Non-pigmented ciliary epithelial cell (primary cell): Measurements from ENCODE around the gene TNRC6C.

Experiments used
- DNase-seq: peaks from one replicate; pipeline ENCODE4 v3.0.0-alpha.2; 2010; ENCODE audit warnings: low read depth

The TNRC6C gene

GRCh38 chr17:78125976-78126894 is 167.7 kb downstream of the TNRC6C start:
- no peak for DNase-seq

GRCh38 chr17:78126895-78127238 is 168.4 kb downstream of the TNRC6C start:
- no peak for DNase-seq

DNA sequence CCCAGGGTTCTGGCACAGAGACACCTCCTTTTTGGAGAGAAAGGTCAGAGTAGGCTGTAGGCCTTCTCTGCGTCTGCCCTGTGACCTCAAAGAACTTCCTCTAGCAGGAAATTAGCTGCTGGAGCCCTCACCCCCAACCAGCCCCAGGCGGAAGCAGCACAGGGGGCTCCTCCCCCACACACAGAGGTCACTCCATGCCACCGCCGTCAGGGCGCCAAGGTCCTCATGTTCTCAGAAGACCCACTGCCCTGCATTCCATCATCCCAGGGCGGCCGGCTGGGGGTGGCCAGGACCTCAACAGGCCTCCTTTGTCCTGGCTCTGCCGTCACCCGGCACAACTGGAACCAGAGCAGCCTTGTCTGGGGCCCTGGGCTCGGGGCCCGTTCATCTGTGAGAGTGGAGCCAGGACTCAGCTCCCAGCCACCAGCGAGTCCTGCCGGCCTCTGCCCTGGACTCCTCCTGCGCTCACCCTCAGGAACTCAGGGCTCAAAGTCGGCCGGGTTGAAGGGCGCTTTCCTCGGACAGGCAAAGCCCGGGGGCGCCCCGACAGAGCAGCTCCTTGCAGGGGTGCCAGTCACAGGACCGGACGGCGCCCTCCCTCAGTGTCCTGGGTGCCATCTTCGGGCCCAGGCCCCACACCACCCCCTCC is 168.9 kb downstream of the TNRC6C start:
- no peak for DNase-seq

DNA sequence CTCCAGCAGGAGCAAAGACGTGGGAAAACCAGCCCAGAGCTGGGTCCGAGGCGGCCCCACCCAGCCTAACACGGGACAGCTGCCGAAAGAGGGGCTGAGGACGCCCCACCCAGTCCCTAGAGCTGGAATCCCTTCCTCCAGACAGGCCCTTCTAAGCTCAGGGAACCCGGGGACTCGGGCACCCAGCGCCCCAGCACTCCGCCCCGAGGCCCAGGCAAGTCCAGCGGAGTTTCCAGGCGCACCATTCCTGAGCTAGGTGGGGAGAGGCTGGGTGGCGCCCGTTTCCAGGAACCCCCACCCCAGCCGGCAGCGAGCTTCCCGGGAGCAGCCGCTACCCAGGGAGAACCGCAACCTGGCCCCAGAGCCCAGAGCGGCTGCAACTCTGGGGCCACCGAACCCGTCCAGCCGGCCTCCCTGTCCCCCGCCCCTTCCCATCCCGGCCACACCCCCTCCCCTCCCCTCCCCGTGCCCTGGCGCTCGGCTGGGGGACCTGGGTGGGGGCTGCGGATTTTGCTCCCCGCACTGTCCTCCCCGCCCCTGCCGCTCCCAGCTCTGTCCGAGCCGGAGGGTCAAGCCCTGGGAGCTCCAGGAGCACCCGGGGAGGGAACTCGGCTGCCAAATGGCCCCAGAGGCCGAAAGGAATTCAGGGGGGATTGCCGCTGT is 169.5 kb downstream of the TNRC6C start:
- DNase-seq: no peak

GRCh38 chr17:78128551-78129350 is 170.2 kb downstream of the TNRC6C start, which contains the start of gene TMC6:
Gene TMC6 (minus strand): TSS chr17:78128755. CDS start chr17:78126832, 1,923 bp downstream.
- DNase-seq: no peak

DNA sequence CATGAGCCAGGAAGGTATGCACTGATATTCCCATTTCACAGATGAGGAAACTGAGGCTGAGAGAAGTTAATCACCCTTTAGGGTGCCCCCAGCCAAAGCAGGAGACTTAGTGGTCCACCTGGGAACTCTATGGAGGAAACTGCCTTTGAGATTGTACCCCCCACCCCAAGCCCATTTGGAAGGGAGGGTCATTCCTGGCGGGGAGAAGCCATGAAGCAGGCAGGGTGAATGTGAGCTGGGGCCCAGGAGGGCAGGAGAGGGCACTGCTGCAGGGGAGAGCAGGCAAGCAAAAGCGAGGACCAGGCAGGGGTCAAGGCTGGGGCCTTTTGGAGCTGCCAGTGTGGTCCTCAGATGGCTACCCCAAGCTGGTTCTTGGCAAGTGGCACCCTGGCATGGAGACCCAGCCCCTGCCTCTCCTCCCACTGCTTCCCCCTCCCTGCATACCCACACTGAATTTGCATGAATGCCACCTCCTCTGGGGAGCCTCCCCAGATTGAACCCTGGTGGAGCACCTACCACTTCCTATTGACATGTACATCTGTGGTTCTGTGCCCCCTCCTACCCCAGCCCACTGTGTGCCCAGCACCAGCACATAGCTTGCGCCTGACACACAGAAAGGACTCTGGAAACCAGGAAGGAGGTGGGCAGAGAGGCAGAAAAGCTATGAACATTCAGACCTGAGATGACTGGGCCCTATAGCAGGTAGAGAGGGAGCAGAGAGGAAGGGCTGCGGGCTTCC is 171.0 kb downstream of the TNRC6C start:
- DNase-seq: no peak

DNA sequence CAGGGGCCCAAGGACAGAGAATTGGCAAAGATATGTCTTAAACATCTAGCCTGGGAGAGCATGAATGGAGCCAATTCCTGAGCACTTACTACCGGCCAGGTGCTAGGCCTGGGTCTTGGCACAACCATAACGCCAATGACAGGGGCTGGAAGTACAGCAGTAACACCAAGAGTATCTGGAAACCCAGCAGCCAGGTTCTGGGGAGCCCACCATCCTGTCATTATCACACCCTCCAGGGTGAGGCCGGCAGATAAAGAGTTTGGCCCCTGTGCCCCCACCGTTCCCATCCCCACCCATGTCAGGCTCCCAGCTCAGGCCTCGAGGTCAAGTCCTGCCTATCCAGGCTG is 171.6 kb downstream of the TNRC6C start:
- no peak for DNase-seq

DNA sequence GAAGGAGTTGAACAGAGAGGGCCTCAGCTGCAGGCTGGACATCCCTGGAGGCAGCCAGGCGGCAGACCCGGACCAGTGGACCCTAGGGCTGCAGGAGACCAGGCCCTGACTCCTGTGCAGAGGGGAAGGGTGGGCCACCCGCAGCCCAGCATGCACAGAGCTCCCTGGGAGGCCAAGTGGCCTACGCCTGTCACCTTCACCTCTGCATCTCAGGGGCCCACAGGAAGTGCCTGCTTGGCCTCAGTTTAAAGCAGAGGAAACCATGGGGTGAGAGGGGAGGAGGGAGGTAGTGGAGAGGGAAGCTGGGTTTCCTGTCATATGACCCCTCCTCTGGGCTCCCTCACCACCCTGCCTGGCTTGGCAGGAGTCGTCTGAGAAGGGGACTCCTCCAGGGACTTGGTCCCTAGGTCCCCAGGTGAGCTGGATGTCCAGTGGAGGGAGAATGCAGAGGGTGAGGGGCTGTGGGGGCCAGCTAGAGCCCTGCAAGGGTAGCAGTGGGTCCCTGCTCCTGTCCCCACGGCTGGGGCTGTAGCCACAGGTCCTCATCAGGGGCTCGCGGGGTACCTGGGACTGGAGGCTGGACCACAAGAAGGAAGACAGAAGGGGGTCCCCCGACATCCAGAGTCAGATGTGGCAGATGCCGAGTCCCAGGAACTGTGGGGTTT is 172.1 kb downstream of the TNRC6C start, which contains the start of gene TMC8:
Gene TMC8 (plus strand): TSS at position 335 of the 665 bp plus-strand sequence. CDS start 818 bp downstream, outside the sequence.
- DNase-seq: no peak

DNA sequence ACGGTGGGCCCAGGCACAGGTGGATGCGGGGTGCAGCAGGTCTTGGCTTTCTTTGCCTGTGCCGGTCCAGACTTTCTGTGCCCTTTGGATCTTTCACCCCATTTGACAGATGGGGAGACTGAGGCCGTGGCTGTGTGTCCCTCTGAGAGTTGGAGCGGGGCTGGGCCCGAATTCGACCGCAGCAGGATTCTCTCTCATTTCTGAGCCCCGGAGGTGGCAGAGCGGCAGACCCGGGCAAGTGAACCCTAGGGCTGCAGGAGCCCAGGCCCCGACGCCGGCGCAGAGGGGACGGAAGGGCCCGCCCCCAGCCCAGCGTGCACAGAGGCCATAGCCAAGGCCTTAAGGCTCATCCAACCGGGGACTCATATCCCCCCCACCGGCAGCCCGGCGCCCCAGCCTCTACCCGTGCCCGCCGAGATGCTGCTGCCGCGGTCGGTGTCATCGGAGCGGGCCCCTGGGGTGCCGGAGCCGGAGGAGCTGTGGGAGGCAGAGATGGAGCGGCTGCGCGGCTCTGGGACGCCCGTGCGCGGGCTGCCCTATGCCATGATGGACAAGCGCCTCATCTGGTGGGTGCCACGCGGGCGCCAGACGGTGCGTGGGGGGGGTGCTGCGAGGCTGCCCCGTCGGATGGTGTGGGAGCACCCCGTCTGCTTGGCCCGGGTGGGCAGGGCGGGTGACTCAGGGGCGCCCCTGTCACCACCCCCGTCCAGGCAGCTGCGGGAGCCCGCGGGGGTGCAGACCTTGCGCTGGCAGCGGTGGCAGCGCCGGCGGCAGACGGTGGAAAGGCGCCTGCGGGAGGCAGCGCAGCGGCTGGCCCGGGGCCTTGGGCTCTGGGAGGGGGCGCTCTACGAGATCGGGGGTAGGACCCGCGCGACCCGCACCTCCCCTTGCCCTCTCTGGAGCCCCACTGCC is 172.9 kb downstream of the TNRC6C start:
- no peak for DNase-seq

- DNase-seq: no peak
These were observed 173.7 kb downstream of the TNRC6C start for GRCh38 chr17:78132084-78132676.

DNA sequence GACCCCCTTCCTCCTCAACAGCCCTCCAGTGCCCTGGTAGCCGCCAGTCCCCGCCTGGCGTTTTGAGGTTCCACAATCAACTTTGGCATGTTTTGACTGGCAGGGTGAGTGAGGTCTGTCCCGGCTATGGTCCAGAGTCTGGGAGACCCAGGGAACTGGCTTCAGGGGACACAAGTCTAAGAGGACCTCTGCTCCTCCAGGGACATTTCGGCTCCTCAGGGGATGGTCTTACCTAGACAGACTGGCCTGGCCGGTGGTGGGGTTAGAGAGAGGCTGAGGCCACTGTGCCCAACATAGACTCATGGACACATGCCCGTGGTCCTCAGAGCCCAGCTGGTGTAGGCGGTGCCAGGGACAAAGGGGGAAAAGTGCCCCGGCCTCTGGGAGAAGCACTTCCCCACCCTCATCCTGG is 174.3 kb downstream of the TNRC6C start:
- no peak for DNase-seq

- no peak for DNase-seq
These were observed 174.9 kb downstream of the TNRC6C start for GRCh38 chr17:78133179-78133951.

DNA sequence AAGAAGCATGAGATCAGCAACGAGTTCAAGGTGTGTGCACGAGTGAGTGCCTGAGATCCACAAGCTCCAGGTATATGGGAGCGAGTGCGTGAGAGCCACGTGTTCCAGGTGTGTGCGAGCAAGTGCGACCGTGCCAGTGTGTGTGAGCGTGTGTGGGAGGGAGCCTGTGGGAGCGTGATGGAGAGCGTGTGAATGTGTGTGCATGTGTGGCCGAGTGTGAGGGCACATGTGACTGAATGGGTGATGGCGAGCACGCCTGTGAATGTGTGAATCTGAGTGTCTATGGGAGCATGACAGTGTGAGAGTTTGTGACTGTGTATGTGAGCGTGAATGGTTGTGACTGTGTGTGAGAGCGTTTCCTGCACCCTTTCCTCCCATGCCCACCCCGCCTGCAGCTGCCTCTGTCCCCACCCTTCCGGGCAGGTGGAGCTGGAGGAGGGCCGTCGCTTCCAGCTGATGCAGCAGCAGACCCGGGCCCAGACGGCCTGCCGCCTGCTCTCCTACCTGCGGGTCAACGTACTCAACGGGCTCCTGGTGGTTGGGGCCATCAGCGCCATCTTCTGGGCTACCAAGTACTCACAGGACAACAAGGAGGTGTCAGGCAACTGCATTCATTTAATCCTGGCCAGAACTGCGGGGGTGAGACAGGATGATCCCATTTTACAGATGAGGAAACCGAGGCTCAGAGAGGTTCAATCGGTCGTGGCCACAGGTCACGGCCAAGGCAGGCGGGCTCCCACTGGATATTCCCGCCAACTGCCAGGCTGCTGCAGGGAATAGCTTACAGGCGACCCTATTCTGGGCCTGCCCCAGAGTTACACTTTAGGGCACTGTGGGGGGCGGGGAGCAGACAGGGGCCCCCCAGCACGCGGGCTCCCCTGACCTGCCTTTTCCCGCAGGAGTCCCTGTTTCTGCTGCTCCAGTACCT is 175.7 kb downstream of the TNRC6C start:
- DNase-seq: no peak

DNA sequence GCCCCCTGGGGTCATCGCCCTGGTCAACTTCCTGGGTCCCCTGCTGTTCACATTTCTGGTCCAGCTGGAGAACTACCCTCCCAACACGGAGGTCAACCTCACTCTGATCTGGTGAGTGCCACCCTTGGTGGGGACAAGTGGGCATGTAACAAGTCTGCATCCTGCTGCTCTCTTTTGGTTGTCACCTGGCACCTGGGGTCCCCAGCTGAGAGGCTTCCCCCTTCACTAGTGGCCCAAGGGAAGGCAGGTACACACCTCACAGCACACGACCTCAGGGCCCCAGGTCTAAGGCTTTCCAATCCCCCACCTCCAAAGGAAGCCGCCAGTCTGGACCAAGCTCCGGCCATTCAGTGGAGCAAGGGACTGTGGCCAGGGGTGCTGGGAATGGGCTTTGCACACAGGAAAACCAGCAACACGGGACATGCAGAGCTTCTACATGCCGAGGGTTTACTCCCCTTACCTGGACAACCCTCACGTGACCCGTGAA is 176.4 kb downstream of the TNRC6C start:
- DNase-seq: no peak

- no peak for DNase-seq
These were observed 177.5 kb downstream of the TNRC6C start for GRCh38 chr17:78135858-78136500.

GRCh38 chr17:78137392-78138203 is 179.1 kb downstream of the TNRC6C start:
- no peak for DNase-seq
